Fibroblast of lung (primary cell): ENCODE results near the gene OSBPL6. TPM values are rescaled to one million over a fixed set of nuclear protein-coding genes. Genes with fewer than 3 reads are reported as not detected.
"Not testable (repeated sequence)": the region's sequence is repeated elsewhere in the genome, so short reads cannot be mapped to it uniquely, and the experiment has no call there.

Experiments
- DNase-seq, 2 donors: peaks; one replicate each; pipeline versions ENCODE4 v3.0.0 to v3.0.0-alpha.2; 2010; ENCODE audit warnings: low read depth in 2 of 2
- H2AFZ ChIP-seq: 2 replicates; pipeline ENCODE4 v1.5.1; 2012; ENCODE audit warnings: low read length, control low read depth, inconsistent platforms
- H3K27ac ChIP-seq: 2 replicates; pipeline ENCODE4 v1.5.1; 2011; ENCODE audit warnings: low read length, control low read depth; ENCODE audit not compliant: insufficient read depth
- H3K27me3 ChIP-seq: 2 replicates; pipeline ENCODE4 v1.5.1; 2011; ENCODE audit warnings: mild to moderate bottlenecking, low read length; ENCODE audit not compliant: control insufficient read depth, insufficient read depth
- H3K36me3 ChIP-seq: 2 replicates; pipeline ENCODE4 v1.5.1; 2011; ENCODE audit warnings: low read length; ENCODE audit not compliant: control insufficient read depth, insufficient read depth
- H3K4me1 ChIP-seq: 2 replicates; pipeline ENCODE4 v1.5.1; 2011; ENCODE audit warnings: low read length; ENCODE audit not compliant: control insufficient read depth, insufficient read depth; ENCODE audit errors: extremely low read depth
- H3K4me2 ChIP-seq: 2 replicates; pipeline ENCODE4 v1.5.1; 2011; ENCODE audit warnings: low read length, control low read depth; ENCODE audit not compliant: insufficient read depth; ENCODE audit errors: extremely low read depth
- H3K4me3 ChIP-seq, 4 experiments: fragments of 200-600 bp in 1 of 4; sonication (generic) in 1 of 4; replicated peaks in 1 of 4; 2 replicates each; pipeline ENCODE4 v1.5.1; 2011 to 2016; ENCODE audit warnings: low read length in 4 of 4, low read depth in 3 of 4, mild to moderate bottlenecking in 3 of 4, control low read depth in 2 of 4, inconsistent platforms in 1 of 4, mixed read lengths in 1 of 4; ENCODE audit not compliant: insufficient read depth in 1 of 4; ENCODE audit errors: control extremely low read depth in 1 of 4
- H3K79me2 ChIP-seq: 2 replicates; pipeline ENCODE4 v1.5.1; 2012; ENCODE audit warnings: mild to moderate bottlenecking, low read length, inconsistent platforms; ENCODE audit not compliant: control insufficient read depth, insufficient read depth
- H3K9ac ChIP-seq: 2 replicates; pipeline ENCODE4 v1.5.1; 2011; ENCODE audit warnings: mild to moderate bottlenecking, low read length, control low read depth; ENCODE audit not compliant: insufficient read depth
- H3K9me3 ChIP-seq: 2 replicates; pipeline ENCODE4 v1.5.1; 2012; ENCODE audit warnings: low read depth, low read length; ENCODE audit not compliant: control insufficient read depth, insufficient read depth
- H4K20me1 ChIP-seq: 2 replicates; pipeline ENCODE4 v1.5.1; 2011; ENCODE audit warnings: low read length; ENCODE audit not compliant: control insufficient read depth, insufficient read depth; ENCODE audit errors: extremely low read depth
- CTCF ChIP-seq, 2 donors: IDR thresholded peaks in 1 of 2; conservative IDR thresholded peaks in 1 of 2; 1 replicate in 1 of 2; 2 replicates in 1 of 2; pipeline ENCODE4 v1.5.1; 2011 to 2012; ENCODE audit warnings: low read length in 2 of 2, control low read depth in 1 of 2, inconsistent platforms in 1 of 2, low read depth in 1 of 2, mild to moderate bottlenecking in 1 of 2
- EZH2 ChIP-seq: IDR thresholded peaks from 2 replicates; pipeline ENCODE4 v1.5.1; 2012; ENCODE audit warnings: low read length, control low read depth, mild to moderate bottlenecking; ENCODE audit errors: missing control alignments
- polyA plus RNA-seq, 2 donors: library from polyadenylated mRNA; depleted of rRNA in 1 of 2; stranded (reverse) in 1 of 2; unstranded in 1 of 2; fragments of >200 nt; gene quantifications; 2 replicates each; pipeline ENCODE4 v1.2.1, GENCODE V29; 2011 to 2012; ENCODE audit warnings: missing spikeins in 1 of 2
- total RNA-seq: library from RNA; depleted of rRNA; stranded (reverse); fragments of >200 nt; gene quantifications from 2 replicates; pipeline ENCODE4 v1.2.1, GENCODE V29; 2014

The OSBPL6 gene
- total and polyA plus RNA-seq, 2 donors (not counting 1 experiment from before 2014, with no cell fraction given), result 1.0 to 5.3 TPM

GRCh38 chr2:178404368-178404767 is 210.1 kb downstream of the OSBPL6 start:
- H3K27ac ChIP-seq, result no peak overlapping the region
- H3K4me2 ChIP-seq, result peak overlapping the region; percentile 57
- no peak overlapping the region for H3K9ac ChIP-seq
- H3K27me3 ChIP-seq, result no peaks in the 10 kb centered on the region
- H3K79me2 ChIP-seq, result no peaks in the 10 kb centered on the region
- TF ChIP-seq CTCF (conservative IDR thresholded peaks at IDR 0.05 in 1 of 2, IDR thresholded peaks at IDR 0.05 in 1 of 2; ENCODE audit: low read depth in 1 of 2, low read length in 2 of 2) (no peak), EZH2 (no peak)
- DNase-seq, result peak; percentile 76 to 78
- no peaks in the 10 kb centered on the region for H3K9me3 ChIP-seq
- no peak overlapping the region for H2AFZ ChIP-seq
- H4K20me1 ChIP-seq, result no peaks in the 10 kb centered on the region
- H3K36me3 ChIP-seq, result no peaks in the 10 kb centered on the region
- peaks cover 5% of the 10 kb centered on the region for H3K4me1 ChIP-seq
- no peak overlapping the region for H3K4me3 ChIP-seq

GRCh38 chr2:178409261-178409660 is 214.9 kb downstream of the OSBPL6 start:
- Histone ChIP-seq H4K20me1 (no peaks in the 10 kb centered on the region), H3K79me2 (no peaks in the 10 kb centered on the region), H2AFZ (no peak overlapping the region), H3K9me3 (no peaks in the 10 kb centered on the region), H3K9ac (no peak overlapping the region), H3K36me3 (no peaks in the 10 kb centered on the region), H3K27ac (no peak overlapping the region), H3K4me1 (peaks cover 2% of the 10 kb centered on the region), H3K27me3 (no peaks in the 10 kb centered on the region), H3K4me3 (no peak overlapping the region), H3K4me2 (no peak overlapping the region)
- TF ChIP-seq EZH2, result no peak
- no peak for TF ChIP-seq CTCF (conservative IDR thresholded peaks at IDR 0.05 in 1 of 2, IDR thresholded peaks at IDR 0.05 in 1 of 2; ENCODE audit: low read depth in 1 of 2, low read length in 2 of 2)
- DNase-seq, result no peak

GRCh38 chr2:178412047-178412446 is 217.7 kb downstream of the OSBPL6 start:
- Histone ChIP-seq H4K20me1 (no peaks in the 10 kb centered on the region), H3K27ac (no peak overlapping the region)
- no peak for TF ChIP-seq CTCF (conservative IDR thresholded peaks at IDR 0.05 in 1 of 2, IDR thresholded peaks at IDR 0.05 in 1 of 2; ENCODE audit: low read depth in 1 of 2, low read length in 2 of 2)
- TF ChIP-seq EZH2, result no peak

GRCh38 chr2:178412453-178412852 is 218.1 kb downstream of the OSBPL6 start:
- H3K9me3 ChIP-seq, H2AFZ ChIP-seq, H3K36me3 ChIP-seq, H4K20me1 ChIP-seq, DNase-seq, H3K27ac ChIP-seq, H3K27me3 ChIP-seq, H3K9ac ChIP-seq, H3K4me2 ChIP-seq, H3K79me2 ChIP-seq, H3K4me3 ChIP-seq, H3K4me1 ChIP-seq: not testable (repeated sequence)

More at GRCh38 chr2:178412047-178412446, 217.7 kb downstream of the OSBPL6 start:
- DNase-seq, result no peak
- no peaks in the 10 kb centered on the region for H3K9me3 ChIP-seq
- no peaks in the 10 kb centered on the region for H3K27me3 ChIP-seq
- H3K36me3 ChIP-seq, result no peaks in the 10 kb centered on the region
- peaks cover 5% of the 10 kb centered on the region for H3K4me1 ChIP-seq
- no peak overlapping the region for H2AFZ ChIP-seq
- no peak overlapping the region for H3K4me2 ChIP-seq
- no peaks in the 10 kb centered on the region for H3K79me2 ChIP-seq
- H3K9ac ChIP-seq, result no peak overlapping the region
- H3K4me3 ChIP-seq, result no peak overlapping the region
